Raji (cell line): ENCODE results near the gene MARCHF2.

Experiments used
- POLR2A ChIP-seq: IDR thresholded peaks from 2 replicates; pipeline ENCODE4 v1.6.1; 2011; ENCODE audit warnings: low read depth, low read length, control low read depth; ENCODE audit not compliant: insufficient read depth

Gene MARCHF2, protein sequence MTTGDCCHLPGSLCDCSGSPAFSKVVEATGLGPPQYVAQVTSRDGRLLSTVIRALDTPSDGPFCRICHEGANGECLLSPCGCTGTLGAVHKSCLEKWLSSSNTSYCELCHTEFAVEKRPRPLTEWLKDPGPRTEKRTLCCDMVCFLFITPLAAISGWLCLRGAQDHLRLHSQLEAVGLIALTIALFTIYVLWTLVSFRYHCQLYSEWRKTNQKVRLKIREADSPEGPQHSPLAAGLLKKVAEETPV

DNA sequence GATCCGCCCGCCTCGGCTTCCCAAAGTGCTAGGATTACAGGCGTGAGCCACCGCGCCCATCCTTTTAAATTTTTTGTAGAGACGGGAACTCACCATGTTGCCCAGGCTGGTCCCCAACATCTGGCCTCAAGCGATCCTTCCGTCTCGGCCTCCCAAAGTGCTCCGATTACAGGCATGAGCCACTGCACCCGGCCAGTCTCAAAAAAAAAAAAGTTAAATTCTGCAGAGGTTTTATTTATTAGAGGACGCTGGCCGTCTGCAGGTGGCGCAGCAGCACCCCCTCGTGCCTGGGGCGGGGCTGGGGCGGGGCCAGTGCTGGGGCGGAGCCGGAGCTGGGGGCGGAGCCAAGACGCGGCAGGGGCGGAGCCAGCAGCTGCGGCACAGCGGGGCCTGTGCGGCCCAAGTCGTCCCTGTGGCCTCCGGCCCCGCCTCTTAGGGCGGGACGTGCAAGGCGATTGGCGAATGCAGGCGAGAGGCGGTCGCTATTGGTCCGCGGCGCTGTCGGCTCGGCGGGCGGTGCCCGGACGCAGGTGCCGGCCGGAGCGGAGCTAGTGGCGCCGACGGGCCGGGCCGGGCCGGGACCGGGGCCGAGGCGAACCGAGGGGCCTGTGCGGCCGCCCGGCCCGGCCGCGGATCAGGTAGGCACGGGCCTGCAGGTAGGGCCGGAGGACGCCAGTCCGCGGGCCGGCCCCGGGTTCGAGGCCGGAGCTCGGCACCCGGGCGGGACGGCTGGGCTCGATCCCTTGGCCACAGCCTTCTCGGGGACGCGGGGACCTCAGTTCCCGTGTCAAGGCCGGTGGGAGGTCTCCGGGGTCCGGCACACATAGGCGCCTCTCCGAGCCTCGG, at the start of gene MARCHF2:
Gene MARCHF2 (plus strand): TSS at position 523 of the 846 bp plus-strand sequence. CDS start 8,536 bp downstream, outside the sequence.
- peak; percentile 37; the same call in 1 of the 2 replicates for TF ChIP-seq POLR2A

DNA sequence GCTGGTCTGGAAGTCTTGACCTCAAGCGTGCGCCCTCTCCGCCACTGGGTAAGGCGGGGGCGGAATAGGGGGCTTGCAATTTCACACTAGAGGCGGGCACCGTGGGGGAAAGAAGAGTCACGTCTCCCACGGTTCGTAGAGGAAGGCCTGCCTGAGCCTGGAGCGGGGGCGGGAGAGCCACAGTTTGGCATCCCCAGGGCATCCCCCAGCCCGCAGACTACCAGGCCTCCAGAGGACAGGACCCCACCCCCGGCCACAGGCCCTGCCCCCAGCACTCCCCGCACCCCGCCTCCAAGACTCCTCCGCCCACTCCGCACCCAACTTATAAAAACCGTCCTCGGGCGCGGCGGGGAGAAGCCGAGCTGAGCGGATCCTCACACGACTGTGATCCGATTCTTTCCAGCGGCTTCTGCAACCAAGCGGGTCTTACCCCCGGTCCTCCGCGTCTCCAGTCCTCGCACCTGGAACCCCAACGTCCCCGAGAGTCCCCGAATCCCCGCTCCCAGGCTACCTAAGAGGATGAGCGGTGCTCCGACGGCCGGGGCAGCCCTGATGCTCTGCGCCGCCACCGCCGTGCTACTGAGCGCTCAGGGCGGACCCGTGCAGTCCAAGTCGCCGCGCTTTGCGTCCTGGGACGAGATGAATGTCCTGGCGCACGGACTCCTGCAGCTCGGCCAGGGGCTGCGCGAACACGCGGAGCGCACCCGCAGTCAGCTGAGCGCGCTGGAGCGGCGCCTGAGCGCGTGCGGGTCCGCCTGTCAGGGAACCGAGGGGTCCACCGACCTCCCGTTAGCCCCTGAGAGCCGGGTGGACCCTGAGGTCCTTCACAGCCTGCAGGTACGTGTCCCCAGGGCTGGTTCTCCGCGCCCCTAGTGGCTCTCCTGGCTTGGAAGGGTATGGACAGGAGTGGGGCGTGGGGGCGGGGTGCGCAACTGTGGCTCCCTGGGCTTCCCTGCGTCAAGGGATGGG, 49.0 kb upstream of the MARCHF2 start, which contains the start of gene ANGPTL4:
Gene ANGPTL4 (plus strand): TSS at position 353 of the 969 bp plus-strand sequence. CDS start 167 bp downstream, at position 520.
- no peak for TF ChIP-seq POLR2A

- no peak for TF ChIP-seq POLR2A
These were observed 47.0 kb upstream of the MARCHF2 start for GRCh38 chr19:8366121-8366581.

GRCh38 chr19:8366961-8367326, 46.2 kb upstream of the MARCHF2 start:
- TF ChIP-seq POLR2A, result no peak

GRCh38 chr19:8367327-8368001, 45.6 kb upstream of the MARCHF2 start:
- no peak for TF ChIP-seq POLR2A

GRCh38 chr19:8370176-8371010, 42.7 kb upstream of the MARCHF2 start:
- no peak for TF ChIP-seq POLR2A

DNA sequence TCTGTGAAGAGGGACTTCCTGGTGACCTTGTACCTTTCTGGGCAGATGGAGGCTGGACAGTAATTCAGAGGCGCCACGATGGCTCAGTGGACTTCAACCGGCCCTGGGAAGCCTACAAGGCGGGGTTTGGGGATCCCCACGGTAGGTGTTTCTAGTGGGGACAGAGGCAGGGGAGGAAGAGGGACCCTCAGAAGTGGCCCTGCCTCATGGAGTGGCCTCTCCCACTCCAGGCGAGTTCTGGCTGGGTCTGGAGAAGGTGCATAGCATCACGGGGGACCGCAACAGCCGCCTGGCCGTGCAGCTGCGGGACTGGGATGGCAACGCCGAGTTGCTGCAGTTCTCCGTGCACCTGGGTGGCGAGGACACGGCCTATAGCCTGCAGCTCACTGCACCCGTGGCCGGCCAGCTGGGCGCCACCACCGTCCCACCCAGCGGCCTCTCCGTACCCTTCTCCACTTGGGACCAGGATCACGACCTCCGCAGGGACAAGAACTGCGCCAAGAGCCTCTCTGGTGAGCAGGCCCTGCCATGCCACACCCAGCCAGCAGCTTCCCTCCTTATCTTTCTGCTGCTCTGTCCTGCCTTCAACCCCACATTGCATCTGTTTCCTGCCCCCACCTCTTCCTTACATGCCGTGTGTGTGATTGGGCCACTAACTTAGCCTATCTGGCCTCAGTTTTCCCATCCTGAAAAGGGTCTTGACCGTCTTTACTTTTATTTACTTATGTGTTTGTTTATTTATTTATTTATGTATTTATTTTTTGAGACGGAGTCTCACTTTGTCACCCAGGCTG, 41.9 kb upstream of the MARCHF2 start:
- TF ChIP-seq POLR2A, result no peak

GRCh38 chr19:8373867-8374813, 39.0 kb upstream of the MARCHF2 start:
- TF ChIP-seq POLR2A, result no peak

DNA sequence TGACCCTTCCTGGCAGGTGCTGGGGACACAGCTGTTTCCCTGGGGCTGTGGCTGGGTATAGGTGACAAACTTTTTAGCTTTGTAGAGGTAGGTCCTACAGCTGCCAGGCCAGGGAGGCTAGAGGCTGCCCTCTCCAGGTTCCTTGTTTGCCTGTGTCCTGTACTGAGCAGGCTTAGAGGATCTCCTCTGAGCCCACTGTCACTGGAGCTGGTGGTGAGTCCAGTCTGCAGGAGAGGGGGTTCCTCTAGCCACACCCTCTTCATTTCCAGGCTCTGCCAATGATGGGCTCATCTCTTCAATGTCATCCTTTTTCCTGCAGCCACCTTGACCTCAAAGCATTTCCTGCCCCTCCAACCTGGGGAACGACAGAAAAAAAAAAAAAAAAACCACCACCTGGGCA, 35.5 kb upstream of the MARCHF2 start:
- no peak for TF ChIP-seq POLR2A

DNA sequence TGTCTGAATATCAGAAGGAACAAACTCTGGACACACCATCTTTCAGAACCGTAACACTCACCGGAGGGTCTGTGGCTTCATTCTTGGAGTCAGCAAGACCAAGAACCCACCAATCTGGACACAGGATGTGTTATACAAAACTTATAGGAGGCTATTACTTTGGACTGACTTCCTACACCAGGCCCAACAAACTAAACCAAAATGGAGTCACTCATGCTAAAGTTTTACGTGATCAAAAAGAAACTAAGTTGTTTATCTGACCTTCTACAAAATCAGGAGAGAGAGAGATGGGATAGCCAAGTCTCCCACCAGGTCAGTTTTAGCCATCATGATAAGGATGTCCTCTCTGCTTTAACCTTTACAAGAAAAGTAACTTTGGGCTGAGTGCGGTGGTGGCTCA, 26.1 kb upstream of the MARCHF2 start:
- TF ChIP-seq POLR2A, result no peak

GRCh38 chr19:8387688-8388611, 25.2 kb upstream of the MARCHF2 start:
- no peak for TF ChIP-seq POLR2A

DNA sequence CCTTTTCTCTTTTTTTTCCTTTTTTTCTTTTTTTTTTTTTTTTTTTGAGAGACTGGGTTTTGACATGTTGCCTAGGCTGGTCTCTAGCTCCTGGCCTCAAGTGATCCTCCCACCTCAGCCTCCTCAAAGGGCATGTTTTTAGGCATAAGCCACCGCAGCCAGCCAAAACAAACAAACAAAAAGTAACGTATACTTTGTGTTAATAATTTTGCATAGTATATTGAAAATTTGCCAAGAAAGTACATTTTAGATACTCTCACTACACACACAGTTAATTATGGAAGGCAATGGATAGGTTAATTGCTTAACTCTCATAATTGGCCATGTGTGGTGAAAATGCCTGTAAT, 24.5 kb upstream of the MARCHF2 start:
- TF ChIP-seq POLR2A, result no peak
